ENCODE measurements around the gene SCN3B. TPM values are rescaled to one million over a fixed set of nuclear protein-coding genes. Genes with fewer than 3 reads are reported as not detected.

SCN3B gene
- total RNA-seq, 2 experiments from 2014 or later = not detected

GRCh38 chr11:123584737-123585136 is 69.7 kb downstream of the SCN3B start:
- intact Hi-C loops (cut with micrococcal nuclease; ENCODE audit: unreplicated experiment) = loop anchor here (5.0 kb wide), 1 partner anchor 128 kb away; no protein-coding TSS in a partner anchor
- H3K4me2 ChIP-seq (ENCODE audit: low read length) = no peak overlapping the region
- POLR2A ChIA-PET = interaction anchor here (0.6 kb wide), 1 partner anchor 20 kb away, joined by 3 read pairs; no protein-coding TSS in a partner anchor
- CTCF ChIA-PET (ENCODE audit: unreplicated experiment) = no interaction called here
- H3K27ac ChIP-seq (ENCODE audit: low read depth, low read length, poor library complexity, severe bottlenecking) = no peak overlapping the region
- no peaks in the 10 kb centered on the region for H3K9me2 ChIP-seq (ENCODE audit: insufficient read depth, low read length)
- no peaks in the 10 kb centered on the region for H3K4me1 ChIP-seq (ENCODE audit: insufficient read depth, low read length, poor library complexity, severe bottlenecking)
- H4K20me1 ChIP-seq (ENCODE audit: insufficient read depth, low read length) = no peaks in the 10 kb centered on the region
- H2AFZ ChIP-seq (ENCODE audit: low read length) = no peak overlapping the region
- BruUV-seq (replicated peaks) = no TSS peak
- H3K4me3 ChIP-seq (ENCODE audit: low read depth, low read length, poor library complexity, severe bottlenecking) = no peak overlapping the region
- no peaks in the 10 kb centered on the region for H3K36me3 ChIP-seq (ENCODE audit: insufficient read depth, low read length)
- H3K79me2 ChIP-seq (ENCODE audit: insufficient read depth, low read depth, low read length) = no peaks in the 10 kb centered on the region
- no peak for DNase-seq (ENCODE audit: low spot score)
- TF ChIP-seq EZH2phosphoT487 (IDR thresholded peaks at IDR 0.05; ENCODE audit: borderline replicate concordance, low read depth, low read length) = no peak
- TF ChIP-seq, protein P1, sequence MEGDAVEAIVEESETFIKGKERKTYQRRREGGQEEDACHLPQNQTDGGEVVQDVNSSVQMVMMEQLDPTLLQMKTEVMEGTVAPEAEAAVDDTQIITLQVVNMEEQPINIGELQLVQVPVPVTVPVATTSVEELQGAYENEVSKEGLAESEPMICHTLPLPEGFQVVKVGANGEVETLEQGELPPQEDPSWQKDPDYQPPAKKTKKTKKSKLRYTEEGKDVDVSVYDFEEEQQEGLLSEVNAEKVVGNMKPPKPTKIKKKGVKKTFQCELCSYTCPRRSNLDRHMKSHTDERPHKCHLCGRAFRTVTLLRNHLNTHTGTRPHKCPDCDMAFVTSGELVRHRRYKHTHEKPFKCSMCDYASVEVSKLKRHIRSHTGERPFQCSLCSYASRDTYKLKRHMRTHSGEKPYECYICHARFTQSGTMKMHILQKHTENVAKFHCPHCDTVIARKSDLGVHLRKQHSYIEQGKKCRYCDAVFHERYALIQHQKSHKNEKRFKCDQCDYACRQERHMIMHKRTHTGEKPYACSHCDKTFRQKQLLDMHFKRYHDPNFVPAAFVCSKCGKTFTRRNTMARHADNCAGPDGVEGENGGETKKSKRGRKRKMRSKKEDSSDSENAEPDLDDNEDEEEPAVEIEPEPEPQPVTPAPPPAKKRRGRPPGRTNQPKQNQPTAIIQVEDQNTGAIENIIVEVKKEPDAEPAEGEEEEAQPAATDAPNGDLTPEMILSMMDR (conservative IDR thresholded peaks at IDR 0.05; ENCODE audit: low read length) = no peak
- H3K9me3 ChIP-seq (ENCODE audit: low read length) = no peaks in the 10 kb centered on the region

GRCh38 chr11:123584186-123584585 is 70.2 kb downstream of the SCN3B start:
- no peaks in the 10 kb centered on the region for H3K9me2 ChIP-seq (ENCODE audit: insufficient read depth, low read length)
- H2AFZ ChIP-seq (ENCODE audit: low read length) = no peak overlapping the region
- intact Hi-C loops (cut with micrococcal nuclease; ENCODE audit: unreplicated experiment) = loop anchor here (5.0 kb wide), 1 partner anchor 128 kb away; no protein-coding TSS in a partner anchor
- no peak overlapping the region for H3K4me3 ChIP-seq (ENCODE audit: low read depth, low read length, poor library complexity, severe bottlenecking)
- H3K4me1 ChIP-seq (ENCODE audit: insufficient read depth, low read length, poor library complexity, severe bottlenecking) = no peaks in the 10 kb centered on the region
- POLR2A ChIA-PET = interaction anchor here (0.6 kb wide), 1 partner anchor 19 kb away, joined by 3 read pairs; no protein-coding TSS in a partner anchor
- no peak overlapping the region for H3K4me2 ChIP-seq (ENCODE audit: low read length)
- H4K20me1 ChIP-seq (ENCODE audit: insufficient read depth, low read length) = no peaks in the 10 kb centered on the region
- no peak overlapping the region for H3K27ac ChIP-seq (ENCODE audit: low read depth, low read length, poor library complexity, severe bottlenecking)
- no peaks in the 10 kb centered on the region for H3K9me3 ChIP-seq (ENCODE audit: low read length)
- TF ChIP-seq, protein P1 (conservative IDR thresholded peaks at IDR 0.05; ENCODE audit: low read length) = no peak
- no peak for TF ChIP-seq EZH2phosphoT487 (IDR thresholded peaks at IDR 0.05; ENCODE audit: borderline replicate concordance, low read depth, low read length)
- CTCF ChIA-PET (ENCODE audit: unreplicated experiment) = no interaction called here
- no TSS peak for BruUV-seq (replicated peaks)
- DNase-seq (ENCODE audit: low spot score) = no peak
- no peaks in the 10 kb centered on the region for H3K36me3 ChIP-seq (ENCODE audit: insufficient read depth, low read length)
- no peaks in the 10 kb centered on the region for H3K79me2 ChIP-seq (ENCODE audit: insufficient read depth, low read depth, low read length)

GRCh38 chr11:123582992-123583504 is 71.4 kb downstream of the SCN3B start:
- BruUV-seq (replicated peaks) = no TSS peak
- ChIA-PET POLR2A (no interaction called here), CTCF (ENCODE audit: unreplicated experiment) (interaction anchor here (0.6 kb wide), 1 partner anchor 124 kb away, joined by 3 read pairs; no protein-coding TSS in a partner anchor)
- Histone ChIP-seq H3K36me3 (ENCODE audit: insufficient read depth, low read length) (no peaks in the 10 kb centered on the region), H3K9me2 (ENCODE audit: insufficient read depth, low read length) (no peaks in the 10 kb centered on the region), H3K4me3 (ENCODE audit: low read depth, low read length, poor library complexity, severe bottlenecking) (no peak overlapping the region), H3K9me3 (ENCODE audit: low read length) (no peaks in the 10 kb centered on the region), H3K4me1 (ENCODE audit: insufficient read depth, low read length, poor library complexity, severe bottlenecking) (no peaks in the 10 kb centered on the region), H3K79me2 (ENCODE audit: insufficient read depth, low read depth, low read length) (no peaks in the 10 kb centered on the region), H3K4me2 (ENCODE audit: low read length) (no peak overlapping the region), H2AFZ (ENCODE audit: low read length) (no peak overlapping the region), H4K20me1 (ENCODE audit: insufficient read depth, low read length) (no peaks in the 10 kb centered on the region), H3K27ac (ENCODE audit: low read depth, low read length, poor library complexity, severe bottlenecking) (no peak overlapping the region)
- intact Hi-C loops (cut with micrococcal nuclease; ENCODE audit: unreplicated experiment) = loop anchor here (5.0 kb wide), 1 partner anchor 129 kb away; no protein-coding TSS in a partner anchor
- no peak for DNase-seq (ENCODE audit: low spot score)
- TF ChIP-seq, protein P1 (conservative IDR thresholded peaks at IDR 0.05; ENCODE audit: low read length) = no peak
- no peak for TF ChIP-seq EZH2phosphoT487 (IDR thresholded peaks at IDR 0.05; ENCODE audit: borderline replicate concordance, low read depth, low read length)

Data from OCI-LY7 (cell line).